Mucosa of descending colon (tissue), 3 donors: Measurements from ENCODE around the gene GALNT13. TPM values are rescaled to one million over a fixed set of nuclear protein-coding genes. Genes with fewer than 3 reads are reported as not detected.

ENCODE experiments used
- ATAC-seq: fragments of 200-7000 bp; cut with Tn5 transposase; one replicate; pipeline ENCODE4 v1.9.1; 2020; ENCODE audit warnings: mild to moderate bottlenecking, moderate library complexity
- DNase-seq, 3 donors: peaks; one replicate each; pipeline ENCODE4 v3.0.0-alpha.2; 2020
- H3K36me3 ChIP-seq: fragments of 200-600 bp; one replicate; pipeline ENCODE4 v1.8.0; 2021; ENCODE audit warnings: low read depth, mild to moderate bottlenecking
- H3K4me1 ChIP-seq: fragments of 200-600 bp; one replicate; pipeline ENCODE4 v1.8.0; 2021; ENCODE audit warnings: low read depth, mild to moderate bottlenecking
- H3K4me3 ChIP-seq: fragments of 200-600 bp; one replicate; pipeline ENCODE4 v1.8.0; 2021; ENCODE audit warnings: mild to moderate bottlenecking
- H3K9me3 ChIP-seq: fragments of 200-600 bp; one replicate; pipeline ENCODE4 v1.8.0; 2021; ENCODE audit warnings: mild to moderate bottlenecking
- intact Hi-C, 2 donors: fragments of 100-400 bp; cut with DNase I in 1 of 2; cut with micrococcal nuclease in 1 of 2; formaldehyde crosslinking; loops; one replicate each; pipeline versions ENCODE4 v1.11.0 to v1.11.1; 2022; cut with DNase I, micrococcal nuclease
- long read RNA-seq, 2 donors: library from polyadenylated mRNA; unstranded; transcript quantifications; one replicate each; pipeline ENCODE4 v2.0.0, GENCODE V29; 2019 to 2021
- total RNA-seq, 3 donors: library from RNA; stranded (reverse); fragmentation: NEBNext Ultra II Directional in 2 of 3; extraction: Animal tissue kit (Norgen Biotek cat#: 25700) in 2 of 3; gene quantifications; one replicate each; pipeline versions ENCODE4 v1.2.1 to v1.2.4, GENCODE V29; 2021 to 2023
- TF ChIP-seq, protein P1 (sequence below): fragments of 200-600 bp; IDR thresholded peaks from one replicate; pipeline ENCODE4 v1.8.0; 2022; ENCODE audit warnings: antibody characterized with exemption, mild to moderate bottlenecking
- donor health status: DM: no; HTN: no; CAD: no; lungs with moderate emphysema.
- donor health status: DM: no; HTN: no; CAD: no.
- donor health status: DM: no; HTN: yes; CAD: no.

GALNT13 gene
- total RNA-seq = 1 to 10 TPM in 2 of 3 donors, under 1 TPM in 1; 0.23 to 1.5 (median 1.0) TPM
- long read RNA-seq, donor 1 = 0 reads
- long read RNA-seq, donor 2 = 0 reads

DNA sequence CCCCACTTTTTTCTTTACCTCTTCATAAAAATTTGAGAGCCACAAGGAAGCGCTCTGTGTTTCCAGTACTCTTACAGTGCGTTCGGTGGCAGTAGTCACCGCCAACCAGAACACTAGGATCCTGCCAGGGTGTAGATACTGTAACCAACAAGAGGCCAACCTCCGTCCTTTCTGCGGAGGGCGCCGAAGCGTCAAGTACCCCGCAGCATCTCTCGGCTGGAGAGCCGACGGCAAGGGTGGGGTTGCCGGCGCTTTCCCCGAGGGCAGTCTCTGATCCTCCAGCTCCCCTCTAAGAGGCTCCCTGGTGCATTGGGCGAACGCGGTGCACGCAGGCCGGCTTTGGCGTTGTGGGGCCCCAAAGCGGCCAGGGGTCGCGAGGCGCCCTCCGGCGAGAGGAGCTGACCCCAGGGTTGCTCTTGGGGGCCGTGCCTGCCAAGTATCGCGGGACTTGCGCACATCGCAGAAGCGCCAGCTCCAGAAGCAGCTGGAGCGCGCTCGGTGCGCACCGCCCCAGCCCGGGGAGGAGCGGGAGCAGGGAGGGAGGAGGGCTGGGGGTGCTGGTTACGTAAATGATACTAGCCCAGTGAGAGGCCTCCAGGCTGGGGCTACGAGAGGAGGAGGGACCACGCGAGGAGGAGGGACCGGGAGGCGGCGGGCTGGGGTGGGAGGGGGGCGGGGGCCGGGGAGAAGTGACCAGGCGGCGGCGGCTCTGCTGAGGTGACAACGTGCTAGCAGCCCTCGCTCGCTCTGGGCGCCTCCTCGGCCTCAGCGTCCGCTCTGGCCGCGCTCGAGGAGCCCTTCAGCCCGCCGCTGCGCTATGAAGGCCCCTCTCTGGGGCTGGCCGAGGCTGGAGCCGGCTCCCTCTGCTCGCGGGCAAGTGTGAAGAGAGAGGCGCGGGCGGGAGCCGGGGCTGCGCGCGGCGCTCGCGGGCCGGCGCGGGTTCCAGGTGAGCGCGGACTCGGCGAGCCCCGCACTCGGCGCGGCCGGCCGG lies at the start of gene GALNT13:
Gene GALNT13 (plus strand): TSS at position 692 of the 991 bp plus-strand sequence.
- TF ChIP-seq, protein P1, sequence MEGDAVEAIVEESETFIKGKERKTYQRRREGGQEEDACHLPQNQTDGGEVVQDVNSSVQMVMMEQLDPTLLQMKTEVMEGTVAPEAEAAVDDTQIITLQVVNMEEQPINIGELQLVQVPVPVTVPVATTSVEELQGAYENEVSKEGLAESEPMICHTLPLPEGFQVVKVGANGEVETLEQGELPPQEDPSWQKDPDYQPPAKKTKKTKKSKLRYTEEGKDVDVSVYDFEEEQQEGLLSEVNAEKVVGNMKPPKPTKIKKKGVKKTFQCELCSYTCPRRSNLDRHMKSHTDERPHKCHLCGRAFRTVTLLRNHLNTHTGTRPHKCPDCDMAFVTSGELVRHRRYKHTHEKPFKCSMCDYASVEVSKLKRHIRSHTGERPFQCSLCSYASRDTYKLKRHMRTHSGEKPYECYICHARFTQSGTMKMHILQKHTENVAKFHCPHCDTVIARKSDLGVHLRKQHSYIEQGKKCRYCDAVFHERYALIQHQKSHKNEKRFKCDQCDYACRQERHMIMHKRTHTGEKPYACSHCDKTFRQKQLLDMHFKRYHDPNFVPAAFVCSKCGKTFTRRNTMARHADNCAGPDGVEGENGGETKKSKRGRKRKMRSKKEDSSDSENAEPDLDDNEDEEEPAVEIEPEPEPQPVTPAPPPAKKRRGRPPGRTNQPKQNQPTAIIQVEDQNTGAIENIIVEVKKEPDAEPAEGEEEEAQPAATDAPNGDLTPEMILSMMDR = no peak
- ATAC-seq (peak; percentile 58), DNase-seq (peak in 2 of 3 donors; percentile 21 to 41)
- no peaks in the 10 kb centered on the region for H3K4me1 ChIP-seq
- intact Hi-C loops = no loop called here
- H3K36me3 ChIP-seq = no peaks in the 10 kb centered on the region
- H3K4me3 ChIP-seq = no peak within 1 kb of the TSS
- no peaks in the 10 kb centered on the region for H3K9me3 ChIP-seq

- Histone ChIP-seq H3K4me3 (no peak overlapping the region), H3K4me1 (no peaks in the 10 kb centered on the region), H3K36me3 (no peaks in the 10 kb centered on the region), H3K9me3 (peaks cover 2% of the 10 kb centered on the region)
- no peak for ATAC-seq
- no peak for DNase-seq
- TF ChIP-seq, protein P1 = no peak
- intact Hi-C loops = no loop called here
Measured at GRCh38 chr2:153823880-153824279, 47.8 kb upstream of the GALNT13 start.

GRCh38 chr2:153828335-153828734 lies 43.4 kb upstream of the GALNT13 start:
- H3K4me1 ChIP-seq = no peaks in the 10 kb centered on the region
- no peak for DNase-seq
- intact Hi-C loops = no loop called here
- TF ChIP-seq, protein P1 = no peak
- no peak for ATAC-seq
- H3K36me3 ChIP-seq = no peaks in the 10 kb centered on the region
- no peak overlapping the region for H3K4me3 ChIP-seq
- H3K9me3 ChIP-seq = peaks cover 2% of the 10 kb centered on the region

- H3K4me3 ChIP-seq = no peak overlapping the region
- H3K4me1 ChIP-seq = no peaks in the 10 kb centered on the region
- no peak for DNase-seq
- H3K36me3 ChIP-seq = no peaks in the 10 kb centered on the region
- TF ChIP-seq, protein P1 = no peak
- no peak for ATAC-seq
- intact Hi-C loops = no loop called here
- H3K9me3 ChIP-seq = no peaks in the 10 kb centered on the region
Measured at GRCh38 chr2:153834662-153835061, 37.1 kb upstream of the GALNT13 start.

- H3K4me1 ChIP-seq = no peaks in the 10 kb centered on the region
- TF ChIP-seq, protein P1 = no peak
- no peak overlapping the region for H3K4me3 ChIP-seq
- DNase-seq (no peak), ATAC-seq (no peak)
- intact Hi-C loops = no loop called here
- H3K9me3 ChIP-seq = no peaks in the 10 kb centered on the region
- no peaks in the 10 kb centered on the region for H3K36me3 ChIP-seq
Measured at GRCh38 chr2:153858250-153858649, 13.5 kb upstream of the GALNT13 start.
